ENCODE measurements around the gene MBD3. TPM values are rescaled to one million over a fixed set of nuclear protein-coding genes. Genes with fewer than 3 reads are reported as not detected.

MBD3 gene
- total RNA-seq, 1 experiment from 2014 or later: 128 TPM

- TF ChIP-seq CTCF (conservative IDR thresholded peaks at IDR 0.05): no peak
Observed at GRCh38 chr19:1567116-1567847, 25.4 kb downstream of the MBD3 start.

More at GRCh38 chr19:1567116-1567847, 25.4 kb downstream of the MBD3 start:
- H3K36me3 Mint-ChIP-seq (ENCODE audit: insufficient read depth in 1 of 3, low read depth in 3 of 3): peaks cover 8 to 26% (median 24%) of the 10 kb centered on the region in 3 experiments; a peak in 6 of 7 replicates
- Histone ChIP-seq H2BK20ac (ENCODE audit: low read depth, low read length, poor library complexity, severe bottlenecking) (no peak overlapping the region), H3K4ac (ENCODE audit: low read depth, low read length) (no peak overlapping the region; the same call in 1 of the 2 replicates), H4K91ac (ENCODE audit: insufficient read length, low read depth, low read length) (no peak overlapping the region), H3K27me3 (ENCODE audit: insufficient read depth, low read length) (no peaks in the 10 kb centered on the region; the same call in 1 of the 2 replicates), H2BK120ac (ENCODE audit: low read depth, low read length, poor library complexity, severe bottlenecking) (no peak overlapping the region), H3K4me1 (ENCODE audit: insufficient read depth, low read length) (no peaks in the 10 kb centered on the region), H4K20me1 (ENCODE audit: control insufficient read depth, insufficient read depth, insufficient read length) (no peaks in the 10 kb centered on the region), H3K9ac (ENCODE audit: extremely low read depth, insufficient read length, low read length) (peak overlapping the region; percentile 81), H4K8ac (replicated peaks; ENCODE audit: insufficient read length, low read depth, low read length) (no peak overlapping the region), H3K79me2 (ENCODE audit: insufficient read depth, low read length) (peaks cover 30% of the 10 kb centered on the region; the same call in 1 of the 2 replicates), H3K14ac (ENCODE audit: insufficient read depth, low read length) (peak overlapping the region; percentile 91), H2BK15ac (ENCODE audit: low read depth, low read length) (no peak overlapping the region), H3K56ac (ENCODE audit: insufficient read length, low read depth, low read length) (no peak overlapping the region), H3K23me2 (ENCODE audit: insufficient read length, low read depth, low read length, poor library complexity, severe bottlenecking) (no peaks in the 10 kb centered on the region), H3K9me3 (ENCODE audit: control insufficient read depth, low read depth, low read length) (no peaks in the 10 kb centered on the region), H2AK5ac (ENCODE audit: insufficient read length, low read length) (no peak overlapping the region), H3T11ph (ENCODE audit: low read length) (no peak overlapping the region), H3K27ac (ENCODE audit: insufficient read length, low read depth, low read length) (no peak overlapping the region), H2BK12ac (ENCODE audit: insufficient read length, low read depth, low read length) (no peak overlapping the region), H3K79me1 (ENCODE audit: insufficient read depth, low read depth, low read length, poor library complexity, severe bottlenecking) (peaks cover 3% of the 10 kb centered on the region), H3K18ac (ENCODE audit: insufficient read length, low read depth, low read length) (peak overlapping the region; percentile 94), H2BK5ac (ENCODE audit: insufficient read length, low read length) (no peak overlapping the region), H2AFZ (ENCODE audit: low read length) (no peak overlapping the region), H3K23ac (ENCODE audit: insufficient read length, low read depth, low read length) (no peak overlapping the region), H4K5ac (ENCODE audit: insufficient read length, low read depth, low read length) (no peak overlapping the region), H3K4me2 (ENCODE audit: insufficient read depth, insufficient read length, low read length) (peak overlapping the region; percentile 46)
- peaks cover 2 to 3% of the 10 kb centered on the region in 2 experiments; a peak in 2 of 5 replicates for H3K9me3 Mint-ChIP-seq
- peak overlapping the region; percentile 68 to 81 for H3K4me3 Mint-ChIP-seq
- H3K27ac Mint-ChIP-seq: no peak overlapping the region
- DNase-seq: no peak
- peaks cover 2 to 15% of the 10 kb centered on the region in 2 experiments; a peak in 3 of 4 replicates for H3K4me1 Mint-ChIP-seq
- WGBS (ENCODE audit: extremely low coverage, insufficient read length, low lambda C conversion rate): no CpG with 5 or more reads among the region's 108 CpGs
- H3K27me3 Mint-ChIP-seq (ENCODE audit: low read depth): peaks cover 36% of the 10 kb centered on the region

Data from H9 (cell line).